ENCODE measurements around the gene PNMT.

DNA sequence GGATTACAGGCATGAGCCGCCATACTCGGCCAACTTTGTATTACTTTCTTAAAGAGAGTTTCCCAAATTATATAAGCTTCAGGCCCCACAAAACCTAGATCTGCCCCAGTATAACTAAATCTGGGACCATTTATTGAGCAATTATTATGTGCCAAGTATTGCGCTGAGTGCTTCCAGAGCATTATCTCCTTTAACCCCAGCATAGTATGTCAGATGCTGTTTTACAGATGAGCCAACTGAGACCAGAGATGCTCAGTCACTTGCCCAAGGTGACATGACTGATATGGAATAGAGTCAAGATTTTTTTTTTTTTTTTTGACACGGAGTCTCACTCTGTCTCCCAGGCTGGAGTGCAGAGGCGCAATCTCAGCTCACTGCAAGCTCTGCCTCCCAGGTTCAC lies 29.7 kb downstream of the PNMT start:
- TF ChIP-seq, protein P1, sequence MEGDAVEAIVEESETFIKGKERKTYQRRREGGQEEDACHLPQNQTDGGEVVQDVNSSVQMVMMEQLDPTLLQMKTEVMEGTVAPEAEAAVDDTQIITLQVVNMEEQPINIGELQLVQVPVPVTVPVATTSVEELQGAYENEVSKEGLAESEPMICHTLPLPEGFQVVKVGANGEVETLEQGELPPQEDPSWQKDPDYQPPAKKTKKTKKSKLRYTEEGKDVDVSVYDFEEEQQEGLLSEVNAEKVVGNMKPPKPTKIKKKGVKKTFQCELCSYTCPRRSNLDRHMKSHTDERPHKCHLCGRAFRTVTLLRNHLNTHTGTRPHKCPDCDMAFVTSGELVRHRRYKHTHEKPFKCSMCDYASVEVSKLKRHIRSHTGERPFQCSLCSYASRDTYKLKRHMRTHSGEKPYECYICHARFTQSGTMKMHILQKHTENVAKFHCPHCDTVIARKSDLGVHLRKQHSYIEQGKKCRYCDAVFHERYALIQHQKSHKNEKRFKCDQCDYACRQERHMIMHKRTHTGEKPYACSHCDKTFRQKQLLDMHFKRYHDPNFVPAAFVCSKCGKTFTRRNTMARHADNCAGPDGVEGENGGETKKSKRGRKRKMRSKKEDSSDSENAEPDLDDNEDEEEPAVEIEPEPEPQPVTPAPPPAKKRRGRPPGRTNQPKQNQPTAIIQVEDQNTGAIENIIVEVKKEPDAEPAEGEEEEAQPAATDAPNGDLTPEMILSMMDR (IDR thresholded peaks at IDR 0.05; ENCODE audit: extremely low read depth in 1 of 2, insufficient read depth in 1 of 2, low read depth in 1 of 2, low read length in 2 of 2): no peak
- no peak for TF ChIP-seq POLR2A (IDR thresholded peaks at IDR 0.05; ENCODE audit: low read depth, low read length)
- TF ChIP-seq EZH2 (IDR thresholded peaks at IDR 0.05; ENCODE audit: borderline replicate concordance, low read depth, low read length, severe bottlenecking): no peak
- no peak for TF ChIP-seq POLR2AphosphoS5 (IDR thresholded peaks at IDR 0.05; ENCODE audit: insufficient read depth, low read depth, low read length)
- TF ChIP-seq JUN (IDR thresholded peaks at IDR 0.05; ENCODE audit: borderline replicate concordance, insufficient read depth, insufficient read length, low read depth): no peak

Measured in endothelial cell of umbilical vein (primary cell).